ENCODE measurements around the gene SHISA6. TPM values are rescaled to one million over a fixed set of nuclear protein-coding genes. Genes with fewer than 3 reads are reported as not detected.

The SHISA6 gene
- total RNA-seq, 2 donors from 2014 or later = 0.26 to 0.62 TPM

DNA sequence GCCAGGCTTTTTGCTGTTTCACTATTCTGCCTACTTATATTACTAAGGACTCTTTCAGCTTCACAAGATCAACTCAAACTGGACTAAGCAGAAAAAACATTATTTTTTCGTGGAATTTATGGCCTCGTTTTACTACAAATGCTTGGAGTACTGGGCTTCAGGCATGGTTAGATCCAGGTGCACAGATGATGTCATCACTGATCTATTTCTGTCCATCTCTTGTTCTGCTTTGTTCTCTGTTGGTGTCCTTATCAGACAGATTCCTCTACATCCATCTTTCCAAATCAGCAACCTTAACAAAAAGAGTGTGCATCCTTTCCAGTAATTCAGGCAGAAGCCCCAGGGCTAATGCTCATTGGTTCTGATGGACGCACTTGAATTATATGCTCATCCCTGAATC is 247.4 kb downstream of the SHISA6 start:
- no peak for DNase-seq
- ATAC-seq = no peak
- intact Hi-C loops (cut with DNase I) = no loop called here

DNA sequence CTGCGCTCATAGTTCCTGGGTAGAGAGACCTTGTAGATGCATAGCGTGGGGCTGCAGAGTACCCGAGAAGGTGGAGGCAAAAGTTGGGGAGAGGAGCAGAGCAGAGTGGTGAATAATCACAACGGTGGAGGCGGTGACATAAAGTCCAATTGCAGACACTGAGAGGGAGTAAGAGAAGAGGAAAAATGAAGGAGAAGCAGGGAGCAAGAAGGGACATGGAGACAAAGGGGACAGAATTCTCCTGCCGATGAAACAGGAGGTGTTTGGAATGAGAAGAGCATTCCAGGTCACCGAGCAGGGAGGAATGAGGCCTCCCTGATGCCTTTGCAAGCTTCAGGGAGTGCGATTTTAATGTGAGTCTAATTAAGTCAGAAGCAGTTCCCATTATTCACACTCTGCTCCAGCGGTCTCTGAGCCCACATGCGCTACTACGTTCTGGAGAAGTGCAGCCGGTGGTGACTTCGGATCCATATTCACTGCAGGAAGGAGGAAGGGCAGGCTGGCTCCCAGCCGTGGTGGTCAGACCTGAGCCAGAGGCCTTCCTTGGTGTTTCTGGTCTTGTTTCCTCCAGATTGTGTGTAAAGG is 249.2 kb downstream of the SHISA6 start:
- intact Hi-C loops (cut with DNase I) = no loop called here
- DNase-seq (no peak), ATAC-seq (no peak)

DNA sequence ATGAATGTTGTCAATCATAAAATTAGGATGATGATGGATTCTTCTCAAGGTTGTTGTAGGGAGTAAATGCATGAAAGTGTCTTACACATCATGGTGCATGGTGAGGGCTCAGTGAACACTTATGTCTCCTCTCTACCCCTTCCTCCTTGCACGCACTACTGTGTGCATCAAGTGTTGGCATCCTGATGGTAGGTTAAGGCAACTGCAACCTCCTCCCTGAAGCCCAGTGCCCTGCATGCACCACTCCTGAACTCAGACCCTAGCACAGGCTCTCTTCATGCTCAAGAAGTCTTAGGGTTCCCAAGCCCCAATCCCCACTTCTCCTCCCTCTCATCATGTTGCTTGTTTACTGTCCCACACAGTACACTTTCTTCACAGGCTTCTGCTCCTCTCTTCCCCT is 251.5 kb downstream of the SHISA6 start:
- ATAC-seq = no peak
- intact Hi-C loops (cut with DNase I) = no loop called here
- no peak for DNase-seq

DNA sequence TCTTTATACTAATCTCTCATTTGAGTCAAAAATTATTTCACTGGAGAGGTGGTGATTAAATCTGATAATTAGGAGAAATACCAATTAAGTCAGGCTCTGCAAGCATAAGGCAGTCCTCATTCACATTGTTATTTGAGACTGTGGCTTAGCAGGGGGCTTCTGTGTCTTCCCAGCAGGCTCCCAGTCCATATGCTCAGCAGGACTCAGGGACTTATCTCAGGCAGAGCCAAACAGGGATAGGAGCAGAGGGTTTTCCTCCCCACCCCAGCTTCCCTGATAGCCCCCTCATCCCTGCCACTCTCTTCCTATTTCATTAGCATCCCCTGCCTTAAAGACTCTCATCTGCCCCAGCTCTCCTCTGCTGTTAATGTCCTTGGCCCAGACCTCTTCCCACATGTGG is 252.9 kb downstream of the SHISA6 start:
- DNase-seq (no peak), ATAC-seq (no peak)
- intact Hi-C loops (cut with DNase I) = no loop called here

DNA sequence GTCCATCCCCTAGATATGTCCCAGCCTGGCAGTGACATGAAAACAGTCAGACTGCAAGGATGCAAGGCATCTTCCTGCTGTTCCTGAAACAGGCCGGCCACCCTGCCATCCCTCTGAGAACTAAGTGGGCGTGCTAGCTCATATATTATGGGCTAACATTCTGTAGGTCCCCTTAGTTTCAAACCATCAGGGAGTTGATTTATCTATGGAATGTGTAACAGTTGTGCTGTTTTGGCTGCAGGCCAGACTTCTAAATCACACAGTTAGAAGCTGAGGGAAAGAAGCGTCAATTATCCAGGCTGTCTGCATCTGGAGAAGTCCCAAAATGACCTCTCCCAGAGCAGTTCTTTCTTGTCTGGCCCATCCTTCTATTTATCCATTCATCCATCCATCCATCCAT is 254.6 kb downstream of the SHISA6 start:
- no peak for DNase-seq
- no peak for ATAC-seq
- intact Hi-C loops (cut with DNase I) = no loop called here

DNA sequence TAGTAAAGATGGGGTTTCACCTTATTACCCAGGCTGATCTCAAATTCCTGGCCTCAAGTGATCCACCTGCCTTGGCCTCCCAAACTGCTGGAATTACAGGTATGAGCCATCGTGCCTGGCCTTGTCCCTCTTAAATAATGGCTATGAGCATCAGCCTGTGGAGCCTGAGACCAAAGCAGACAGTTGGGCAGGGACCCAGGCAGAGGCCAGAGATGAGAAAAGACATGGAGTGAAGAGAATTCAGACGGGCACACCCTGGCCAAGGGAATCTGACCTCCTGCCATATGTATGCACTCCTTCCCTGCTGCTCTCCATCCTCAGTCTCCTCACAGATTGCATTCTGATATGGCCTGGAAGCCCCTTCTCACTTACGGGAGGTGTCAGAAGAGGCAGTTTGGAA is 258.9 kb downstream of the SHISA6 start:
- no peak for ATAC-seq

DNA sequence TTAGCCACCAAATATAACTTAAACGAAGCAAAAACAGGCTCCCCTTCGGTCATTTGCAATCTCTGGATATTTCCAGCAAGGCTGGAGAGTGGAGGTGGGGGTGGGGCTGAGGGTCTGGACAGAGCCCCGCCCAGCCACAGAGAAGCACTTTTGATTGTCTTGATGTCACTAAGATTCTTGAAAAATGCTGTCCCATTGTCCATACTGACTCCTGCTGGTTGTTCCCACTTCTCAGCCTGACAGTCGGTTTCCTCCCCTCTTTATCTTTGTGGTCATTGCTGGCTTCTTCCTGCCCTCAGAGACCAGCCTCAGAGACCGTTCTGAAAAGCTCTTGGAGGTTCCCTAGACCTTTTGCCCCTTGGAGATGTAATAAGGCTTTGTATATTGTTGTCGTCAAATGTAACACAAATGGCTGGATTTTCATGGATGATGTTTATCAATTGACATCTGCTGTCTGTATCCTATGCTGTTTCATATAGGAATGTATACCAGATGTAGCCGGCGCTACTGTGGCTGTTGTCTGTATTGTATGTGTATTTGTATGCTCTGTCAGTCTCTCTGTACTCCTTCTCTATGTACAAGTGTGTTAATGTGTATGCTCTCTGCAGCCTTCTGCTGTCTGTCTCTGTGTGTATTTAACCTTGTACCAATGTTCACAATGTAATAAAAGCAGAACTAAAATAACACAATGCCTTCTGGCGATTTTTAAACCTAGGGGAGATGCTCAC is 262.5 kb downstream of the SHISA6 start:
- DNase-seq = no peak
- intact Hi-C loops (cut with DNase I) = no loop called here
- ATAC-seq = no peak

More for the DNA sequence above, 258.9 kb downstream of the SHISA6 start:
- intact Hi-C loops (cut with DNase I) = no loop called here
- DNase-seq = no peak

DNA sequence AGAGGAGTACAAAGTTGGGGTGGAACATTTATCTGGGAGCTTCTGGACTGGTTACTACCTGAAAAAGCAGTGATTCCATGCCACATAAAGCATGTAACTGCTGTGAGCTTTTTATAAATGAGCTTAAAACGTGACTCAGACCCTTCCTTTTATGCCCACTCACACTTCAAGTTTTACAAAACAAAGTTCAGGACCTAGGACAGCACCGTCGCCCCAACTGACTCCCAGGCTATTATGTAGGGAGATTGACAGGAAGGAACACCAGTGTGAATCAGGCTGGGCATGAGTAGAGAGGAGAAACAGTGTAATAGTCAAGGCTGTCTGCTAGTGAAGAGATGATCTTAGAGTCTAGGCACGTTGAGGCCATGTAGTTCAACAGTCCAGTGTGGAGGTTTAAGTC is 265.6 kb downstream of the SHISA6 start:
- intact Hi-C loops (cut with DNase I) = no loop called here
- ATAC-seq = peak in 1 of 2 donors; percentile 30

DNA sequence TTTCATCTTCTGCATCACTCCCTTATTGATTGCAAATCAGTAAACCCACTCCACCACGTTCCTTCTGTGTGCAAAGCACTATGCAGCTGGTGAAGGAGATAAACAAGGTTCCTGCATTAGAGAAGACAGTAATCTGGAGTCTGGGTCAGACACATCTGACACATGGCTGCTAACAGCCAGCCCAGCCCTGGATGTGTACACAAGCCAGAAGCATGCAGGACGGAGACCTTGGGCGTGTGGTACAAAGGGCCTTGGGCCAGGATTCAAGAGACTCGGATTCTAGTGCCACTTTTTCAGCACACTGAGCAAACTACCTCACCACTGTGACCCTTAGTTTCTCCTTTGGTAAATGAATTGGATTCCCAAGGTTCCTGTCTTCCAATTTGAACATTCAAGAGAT is 270.7 kb downstream of the SHISA6 start:
- intact Hi-C loops (cut with DNase I) = no loop called here
- ATAC-seq = no peak
- no peak for DNase-seq

More for the DNA sequence above, 265.6 kb downstream of the SHISA6 start:
- DNase-seq = no peak

DNA sequence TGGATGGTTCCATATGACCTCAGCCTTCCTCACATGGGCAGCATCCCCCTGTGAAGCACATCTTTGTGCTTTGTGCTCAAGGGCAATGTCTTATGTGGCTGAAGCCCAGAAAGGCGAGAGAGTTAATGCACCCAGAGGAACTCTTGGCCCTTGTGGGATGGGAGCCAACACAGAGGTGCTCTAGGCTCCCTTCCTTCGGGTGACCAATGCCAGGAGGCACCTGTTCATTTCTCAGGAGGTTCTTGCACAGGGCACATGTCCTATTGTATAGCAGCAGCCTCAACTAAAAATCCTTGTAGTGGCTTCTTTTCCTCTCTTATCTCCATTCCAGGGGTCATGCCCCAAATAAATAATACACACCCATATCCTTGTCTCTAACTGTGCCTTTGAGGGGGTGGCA is 273.6 kb downstream of the SHISA6 start:
- intact Hi-C loops (cut with DNase I) = no loop called here
- DNase-seq (no peak), ATAC-seq (no peak)

DNA sequence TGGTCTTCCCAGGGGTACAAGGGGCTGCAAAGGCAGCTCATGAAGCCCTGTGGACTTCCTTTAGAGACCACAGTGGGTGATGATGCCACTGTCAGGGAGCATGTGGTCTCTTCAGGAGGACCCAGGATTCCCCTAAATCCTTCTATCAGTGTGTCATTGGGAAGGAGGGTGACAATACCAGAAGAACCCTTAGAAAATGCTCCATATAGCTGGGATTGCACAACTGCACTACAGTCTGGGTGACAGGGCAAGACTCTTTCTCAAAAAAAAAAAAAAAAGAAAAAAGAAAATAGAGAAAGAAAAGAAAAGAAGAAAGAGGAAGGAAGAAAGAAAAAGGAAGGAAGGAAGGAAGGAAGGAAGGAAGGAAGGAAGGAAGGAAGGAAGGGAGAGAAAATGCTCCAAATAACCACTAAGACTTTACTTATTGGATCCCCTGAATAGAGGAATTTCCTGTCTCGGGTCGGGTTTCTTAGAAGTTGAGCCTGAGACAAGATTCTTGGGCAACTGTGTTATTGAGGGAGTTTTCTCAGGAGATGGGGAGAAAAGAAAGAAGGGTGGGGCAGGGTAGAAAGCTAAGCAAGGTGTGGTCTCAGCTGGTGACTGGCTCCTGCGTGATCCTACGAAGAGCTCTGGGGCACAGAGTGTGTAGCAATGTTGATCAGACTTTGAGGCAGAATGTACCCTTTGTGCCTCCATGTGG is 274.1 kb downstream of the SHISA6 start:
- intact Hi-C loops (cut with DNase I) = no loop called here
- ATAC-seq = no peak
- DNase-seq = no peak

DNA sequence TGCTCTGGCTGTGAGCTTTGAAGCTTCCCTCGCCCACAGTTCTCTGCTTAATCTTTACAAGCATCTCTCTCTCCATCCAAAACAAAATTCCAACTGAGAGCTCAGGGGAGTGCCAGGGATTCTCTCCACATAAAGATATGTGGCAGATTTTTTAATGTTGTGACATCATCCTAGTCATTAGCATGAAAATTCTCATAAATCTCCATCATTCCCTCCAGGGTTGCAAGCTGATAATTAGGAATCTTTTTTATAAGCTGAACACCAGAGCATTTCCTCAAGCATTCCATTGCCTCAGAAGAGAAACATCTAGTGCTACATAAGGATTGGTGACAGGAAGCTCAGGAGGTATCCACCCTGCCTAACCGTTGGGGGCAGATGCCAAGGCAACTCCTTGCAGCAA is 274.9 kb downstream of the SHISA6 start:
- ATAC-seq (no peak), DNase-seq (no peak)
- intact Hi-C loops (cut with DNase I) = no loop called here

DNA sequence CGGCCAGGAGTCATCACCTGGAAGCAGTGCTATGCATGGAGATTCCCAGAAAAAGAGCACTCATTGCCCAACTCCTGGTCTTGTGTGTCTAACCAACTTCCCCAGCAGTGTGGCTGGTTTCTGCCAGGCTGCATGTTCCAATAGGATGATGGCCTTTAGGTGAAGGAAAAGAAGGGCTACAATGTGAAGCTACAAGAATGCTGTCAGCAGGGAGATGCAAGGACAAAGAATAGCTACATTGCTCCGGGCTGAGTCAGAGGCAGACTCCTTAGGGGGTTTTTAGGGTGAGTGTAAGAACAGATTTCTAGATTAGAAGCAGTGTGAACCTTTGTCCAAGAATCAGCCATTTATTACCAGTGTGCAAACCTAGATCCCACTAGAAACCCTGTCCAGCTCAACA is 294.2 kb downstream of the SHISA6 start:
- ATAC-seq (no peak), DNase-seq (no peak)
- intact Hi-C loops (cut with DNase I) = no loop called here

DNA sequence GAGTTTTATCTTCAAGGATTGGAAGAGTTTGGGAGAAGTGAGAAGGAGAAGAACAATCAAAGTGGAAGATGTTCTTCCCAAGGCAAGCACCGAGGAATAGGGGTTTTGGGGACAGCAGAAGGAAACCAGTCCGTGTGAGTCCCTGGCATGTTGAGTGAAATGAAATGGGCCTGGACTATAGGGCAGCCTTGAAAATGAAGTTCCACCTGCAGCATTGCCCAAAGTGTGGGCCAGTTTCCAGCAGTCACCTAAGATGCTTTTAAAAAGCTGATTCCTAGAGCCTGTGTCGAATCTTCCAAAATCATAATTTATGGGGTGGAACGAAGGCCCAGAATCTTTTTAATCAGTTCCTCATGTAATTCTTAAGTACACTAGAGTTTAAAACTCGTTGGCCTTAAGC is 297.4 kb downstream of the SHISA6 start:
- ATAC-seq = no peak
- intact Hi-C loops (cut with DNase I) = no loop called here
- DNase-seq = no peak

DNA sequence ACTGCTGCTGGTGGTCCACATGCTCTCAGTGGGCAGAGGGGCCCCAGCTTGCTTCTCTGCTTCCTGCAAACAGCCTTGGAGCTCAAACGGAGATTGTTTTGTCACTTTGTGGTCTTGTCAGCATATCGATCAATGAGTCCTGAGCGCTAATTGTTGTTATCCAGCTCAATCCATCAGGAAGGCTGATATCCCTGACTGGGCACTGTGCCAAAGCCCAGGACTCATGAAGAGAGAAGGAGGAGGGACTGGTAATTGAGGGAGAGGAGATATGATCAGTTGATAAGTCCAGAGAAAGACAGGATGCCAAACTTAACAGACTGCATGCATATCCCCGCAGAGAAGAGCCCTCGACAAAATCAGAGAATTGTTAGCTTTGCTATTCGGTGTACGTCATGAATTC is 298.6 kb downstream of the SHISA6 start:
- intact Hi-C loops (cut with DNase I) = no loop called here
- ATAC-seq (no peak), DNase-seq (no peak)

DNA sequence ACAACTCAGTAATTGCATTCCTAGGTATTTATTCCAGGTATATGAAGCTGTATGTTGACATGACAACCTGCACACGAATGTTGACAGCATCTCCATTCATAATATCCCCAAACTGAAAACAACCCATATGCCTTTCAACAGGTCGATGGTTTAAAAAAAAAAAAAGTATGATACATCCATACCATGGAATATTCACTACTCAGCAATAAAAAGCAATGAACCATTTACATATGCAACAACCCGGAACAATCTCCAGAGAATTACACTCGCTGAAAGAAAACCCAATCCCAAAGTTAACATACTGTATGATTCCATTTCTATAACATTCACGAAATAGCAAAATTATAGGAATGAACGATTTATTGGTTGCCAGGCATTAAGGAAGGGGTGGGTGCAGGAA is 304.0 kb downstream of the SHISA6 start:
- intact Hi-C loops (cut with DNase I) = no loop called here
- DNase-seq = no peak
- ATAC-seq = no peak

DNA sequence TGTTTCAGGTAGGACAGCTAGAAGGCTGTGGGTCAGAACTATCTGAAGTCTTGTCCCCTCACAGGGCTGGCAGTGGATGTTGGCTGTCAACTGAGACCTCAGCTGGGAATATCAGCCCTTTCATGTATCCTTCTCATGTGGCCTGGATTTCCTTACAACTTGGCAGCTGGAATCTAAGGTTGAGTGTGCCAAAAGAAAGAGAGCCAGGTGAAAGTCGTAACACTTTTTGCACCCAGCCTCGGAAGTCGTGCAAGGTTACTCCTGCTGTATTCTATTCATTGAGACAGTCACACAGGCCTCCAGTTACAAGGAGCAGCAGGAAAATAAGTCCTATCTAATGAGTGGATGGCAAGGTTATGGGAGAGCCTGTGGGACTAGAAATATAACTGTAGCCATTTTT is 304.7 kb downstream of the SHISA6 start:
- DNase-seq (no peak), ATAC-seq (no peak)

DNA sequence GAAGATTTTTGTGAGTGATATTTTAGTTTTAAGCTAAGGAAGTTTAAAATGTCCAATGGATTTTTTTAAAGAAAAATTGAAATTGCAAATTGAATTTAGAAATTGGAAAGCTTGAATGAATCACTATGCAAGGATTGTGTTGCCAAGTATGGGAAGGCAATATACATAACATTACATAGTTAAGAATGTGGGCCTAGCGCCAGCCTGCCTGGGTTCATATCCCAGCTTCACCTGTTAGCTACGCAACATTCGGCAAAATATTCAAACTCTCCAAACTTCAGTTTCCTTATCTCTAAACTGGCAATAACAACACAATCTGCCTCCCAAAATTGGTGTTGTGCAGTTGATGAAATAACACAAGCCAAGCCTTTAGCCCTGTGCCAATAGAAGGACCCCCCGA is 306.8 kb downstream of the SHISA6 start:
- ATAC-seq (no peak), DNase-seq (no peak)
- intact Hi-C loops (cut with DNase I) = no loop called here

More for the DNA sequence above, 304.7 kb downstream of the SHISA6 start:
- intact Hi-C loops (cut with DNase I) = no loop called here

DNA sequence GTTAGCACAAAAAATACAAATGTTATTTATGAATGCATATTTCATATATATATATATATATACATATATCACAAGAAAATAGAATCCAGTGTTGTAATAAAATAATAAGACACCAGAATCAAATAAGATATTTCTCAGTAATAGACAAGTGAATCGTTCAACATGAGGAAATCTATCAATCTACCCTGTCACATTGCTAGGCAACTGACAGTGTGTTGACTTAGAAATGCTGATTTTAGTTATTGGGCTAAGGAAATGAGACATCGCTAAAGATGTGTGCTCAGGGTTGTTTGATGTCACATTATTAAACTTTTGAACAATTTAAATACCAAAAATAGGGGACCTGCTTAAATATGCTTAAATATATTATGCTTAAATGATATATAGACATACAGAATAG is 307.4 kb downstream of the SHISA6 start:
- ATAC-seq (no peak), DNase-seq (no peak)
- intact Hi-C loops (cut with DNase I) = no loop called here

DNA sequence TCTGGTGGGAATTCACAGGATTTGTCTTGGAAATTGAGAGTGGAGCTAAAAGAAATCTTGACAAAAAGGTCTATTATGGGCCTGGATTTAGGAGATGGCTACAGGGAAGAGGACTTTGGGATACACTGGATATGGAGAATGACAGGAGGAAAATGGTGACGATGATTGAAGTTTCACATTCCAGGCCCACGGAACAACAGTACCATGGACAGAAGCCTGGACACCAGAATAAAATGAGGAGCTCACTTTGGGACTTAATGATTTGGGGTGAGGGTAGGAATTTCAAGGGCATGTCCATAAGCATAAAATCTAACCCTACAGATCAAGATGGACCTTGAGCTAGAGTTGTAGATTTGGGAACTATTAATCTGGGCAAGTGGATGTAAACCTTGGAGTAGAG is 309.4 kb downstream of the SHISA6 start:
- DNase-seq (no peak), ATAC-seq (no peak)
- intact Hi-C loops (cut with DNase I) = no loop called here

DNA sequence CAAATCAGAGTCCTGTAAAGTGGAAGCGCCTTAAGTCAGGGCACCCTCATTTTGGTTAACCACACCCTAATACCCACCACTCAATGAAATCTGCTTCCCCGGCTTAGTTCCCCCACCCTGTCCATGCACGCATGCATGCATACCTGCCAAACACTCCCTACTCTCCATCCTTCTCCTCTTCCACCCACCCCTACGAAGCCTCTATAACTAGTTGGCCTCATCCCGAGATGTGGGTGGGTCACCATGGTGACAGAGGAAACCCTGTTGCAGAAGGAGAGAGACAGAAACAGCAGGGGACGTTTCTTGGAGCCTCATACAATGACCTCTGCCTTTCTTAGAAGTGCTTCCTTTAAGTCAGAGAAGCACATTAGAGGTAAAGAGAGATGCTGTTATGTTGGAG is 310.4 kb downstream of the SHISA6 start:
- no peak for ATAC-seq
- intact Hi-C loops (cut with DNase I) = no loop called here
- DNase-seq = no peak
